ENCODE data around the gene NAA10.

The NAA10 gene

GRCh38 chrX:153927672-153927921 lies 7.2 kb downstream of the NAA10 start:
- H3K27ac ChIP-seq (ENCODE audit: insufficient read depth in 1 of 2, low read depth in 1 of 2, low read length in 2 of 2, poor library complexity in 1 of 2, severe bottlenecking in 2 of 2): peak overlapping the region; percentile 86 to 93
- CTCF ChIA-PET: interaction anchor here (19.1 kb wide), 1 partner anchor 17 kb away, joined by 482 read pairs; the partner anchor contains the start of gene RENBP
- no peak for DNase-seq
- 23% methylated on average over 8 of the region's 8 CpGs for WGBS (ENCODE audit: insufficient coverage)
- peaks cover 6 to 70% (median 57%) of the 10 kb centered on the region in 4 experiments for H3K4me1 ChIP-seq (ENCODE audit: control extremely low read depth in 1 of 4, control insufficient read depth in 4 of 4, insufficient read depth in 4 of 4, low read length in 3 of 4)
- no peaks in the 10 kb centered on the region for H3K9me3 ChIP-seq (ENCODE audit: control extremely low read depth in 1 of 5, control insufficient read depth in 4 of 5, insufficient read depth in 2 of 5, low read depth in 1 of 5, low read length in 4 of 5)
- peak overlapping the region; percentile 67 to 84 (median 72) for H3K4me3 ChIP-seq (ENCODE audit: control insufficient read depth in 1 of 7, extremely low read depth in 1 of 7, insufficient read depth in 4 of 7, low read depth in 2 of 7, low read length in 6 of 7)
- peaks cover 0 to 33% (median 17%) of the 10 kb centered on the region in 4 experiments for H3K36me3 ChIP-seq (ENCODE audit: control insufficient read depth in 4 of 4, insufficient read depth in 4 of 4, low read length in 3 of 4)
- H3K27me3 ChIP-seq (replicated peaks in 2 of 5; ENCODE audit: control insufficient read depth in 4 of 5, insufficient read depth in 5 of 5, low read length in 4 of 5): peaks cover 0 to 12% (median 0%) of the 10 kb centered on the region in 5 experiments
- POLR2A ChIA-PET: interaction anchor here (1.4 to 3.0 kb wide), 5 partner anchors 11 to 44 kb away, joined by 4 to 20 read pairs (median 8); partner anchors contain the start of gene HCFC1

DNA sequence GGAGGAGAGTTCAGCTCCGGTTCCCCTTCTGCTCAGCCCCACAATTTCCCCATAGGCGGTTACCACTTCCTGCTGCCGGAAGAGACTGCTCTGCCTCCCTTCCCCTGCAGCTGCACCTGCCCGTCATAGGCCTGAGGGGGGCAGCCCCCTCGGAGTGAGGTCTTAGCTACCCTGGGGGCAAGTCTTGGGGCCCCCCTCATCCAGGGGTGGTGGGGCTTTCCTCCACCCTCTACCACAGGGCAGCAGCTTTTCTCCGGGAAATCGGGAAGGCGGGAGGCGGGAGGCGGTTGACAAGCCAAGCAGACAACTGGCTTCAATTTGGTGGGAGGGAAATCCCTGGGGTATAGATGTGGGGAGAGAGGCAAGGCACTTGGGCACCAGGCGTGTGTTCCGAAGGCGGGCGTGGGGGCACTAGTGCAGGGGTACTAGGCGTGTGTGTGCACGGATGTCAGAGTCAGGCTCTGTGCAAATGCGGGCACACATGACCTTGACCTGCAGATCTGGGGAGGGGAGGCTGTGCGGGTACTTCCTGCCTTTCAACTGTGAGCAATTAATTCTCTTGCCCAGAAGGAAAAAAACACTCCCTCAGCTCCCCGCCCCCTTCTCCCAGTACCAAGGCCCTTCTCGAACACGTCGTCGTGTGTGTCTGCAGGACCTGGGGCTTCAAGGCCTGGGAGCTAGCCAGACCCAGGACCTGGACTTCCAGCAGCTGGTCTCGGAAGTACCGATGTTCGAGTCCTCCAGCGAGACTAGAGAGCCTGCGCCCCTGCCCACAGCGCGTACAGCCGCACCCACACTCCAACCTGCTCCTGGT lies 7.8 kb downstream of the NAA10 start:
- WGBS (ENCODE audit: insufficient coverage): 33% methylated on average over 18 of the region's 31 CpGs
- ChIA-PET POLR2A (interaction anchor here (0.5 to 3.0 kb wide), 9 partner anchors 8 to 628 kb away, joined by 3 to 20 read pairs (median 5); partner anchors contain the start of genes HCFC1 and NAA10), CTCF (interaction anchor here (0.8 to 19.1 kb wide), 4 partner anchors 18 to 201 kb away, joined by 3 to 482 read pairs (median 10); partner anchors contain the start of genes HCFC1 and RENBP)
- H3K27me3 ChIP-seq (replicated peaks in 2 of 5; ENCODE audit: control insufficient read depth in 4 of 5, insufficient read depth in 5 of 5, low read length in 4 of 5): peaks cover 0 to 15% (median 0%) of the 10 kb centered on the region in 5 experiments
- peak overlapping the region; percentile 86 to 93 for H3K27ac ChIP-seq (ENCODE audit: insufficient read depth in 1 of 2, low read depth in 1 of 2, low read length in 2 of 2, poor library complexity in 1 of 2, severe bottlenecking in 2 of 2)
- H3K9me3 ChIP-seq (ENCODE audit: control extremely low read depth in 1 of 5, control insufficient read depth in 4 of 5, insufficient read depth in 2 of 5, low read depth in 1 of 5, low read length in 4 of 5): no peaks in the 10 kb centered on the region
- H3K4me1 ChIP-seq (ENCODE audit: control extremely low read depth in 1 of 4, control insufficient read depth in 4 of 4, insufficient read depth in 4 of 4, low read length in 3 of 4): peaks cover 9 to 75% (median 61%) of the 10 kb centered on the region in 4 experiments
- H3K4me3 ChIP-seq (ENCODE audit: control insufficient read depth in 1 of 7, extremely low read depth in 1 of 7, insufficient read depth in 4 of 7, low read depth in 2 of 7, low read length in 6 of 7): peak overlapping the region; percentile 67 to 84 (median 72)
- peak; percentile 90 to 98 (median 97) for DNase-seq
- peaks cover 0 to 29% (median 15%) of the 10 kb centered on the region in 4 experiments for H3K36me3 ChIP-seq (ENCODE audit: control insufficient read depth in 4 of 4, insufficient read depth in 4 of 4, low read length in 3 of 4)

- Histone ChIP-seq H3K36me3 (ENCODE audit: control insufficient read depth in 4 of 4, insufficient read depth in 4 of 4, low read length in 3 of 4) (peaks cover 0 to 26% (median 14%) of the 10 kb centered on the region in 4 experiments), H3K27me3 (replicated peaks in 2 of 5; ENCODE audit: control insufficient read depth in 4 of 5, insufficient read depth in 5 of 5, low read length in 4 of 5) (peaks cover 0 to 20% (median 0%) of the 10 kb centered on the region in 5 experiments), H3K4me1 (ENCODE audit: control extremely low read depth in 1 of 4, control insufficient read depth in 4 of 4, insufficient read depth in 4 of 4, low read length in 3 of 4) (peaks cover 9 to 81% (median 67%) of the 10 kb centered on the region in 4 experiments), H3K27ac (ENCODE audit: insufficient read depth in 1 of 2, low read depth in 1 of 2, low read length in 2 of 2, poor library complexity in 1 of 2, severe bottlenecking in 2 of 2) (peak overlapping the region; percentile 58 to 93), H3K9me3 (ENCODE audit: control extremely low read depth in 1 of 5, control insufficient read depth in 4 of 5, insufficient read depth in 2 of 5, low read depth in 1 of 5, low read length in 4 of 5) (no peaks in the 10 kb centered on the region), H3K4me3 (ENCODE audit: control insufficient read depth in 1 of 7, extremely low read depth in 1 of 7, insufficient read depth in 4 of 7, low read depth in 2 of 7, low read length in 6 of 7) (peak overlapping the region; percentile 3 to 82 (median 72))
- 5% methylated on average over 3 of the region's 4 CpGs for WGBS (ENCODE audit: insufficient coverage)
- ChIA-PET CTCF (interaction anchor here (0.8 to 19.1 kb wide), 4 partner anchors 18 to 201 kb away, joined by 3 to 482 read pairs (median 10); partner anchors contain the start of genes HCFC1 and RENBP), POLR2A (interaction anchor here (0.5 to 3.2 kb wide), 9 partner anchors 9 to 628 kb away, joined by 3 to 20 read pairs (median 5); partner anchors contain the start of genes HCFC1 and NAA10)
- DNase-seq: no peak
These were observed 8.3 kb downstream of the NAA10 start for GRCh38 chrX:153926552-153926857.

- ChIA-PET POLR2A (interaction anchor here (0.5 to 3.2 kb wide), 9 partner anchors 9 to 629 kb away, joined by 3 to 20 read pairs (median 4); partner anchors contain the start of genes HCFC1 and NAA10), CTCF (interaction anchor here (0.8 to 19.1 kb wide), 9 partner anchors 7 to 200 kb away, joined by 3 to 482 read pairs (median 5); partner anchors contain the start of genes HCFC1 and RENBP)
- Histone ChIP-seq H3K4me1 (ENCODE audit: control extremely low read depth in 1 of 4, control insufficient read depth in 4 of 4, insufficient read depth in 4 of 4, low read length in 3 of 4) (peaks cover 9 to 81% (median 69%) of the 10 kb centered on the region in 4 experiments), H3K36me3 (ENCODE audit: control insufficient read depth in 4 of 4, insufficient read depth in 4 of 4, low read length in 3 of 4) (peaks cover 0 to 23% (median 11%) of the 10 kb centered on the region in 4 experiments), H3K27ac (ENCODE audit: insufficient read depth in 1 of 2, low read depth in 1 of 2, low read length in 2 of 2, poor library complexity in 1 of 2, severe bottlenecking in 2 of 2) (peak within 1 kb of the TSS; percentile 86 to 93), H3K4me3 (ENCODE audit: control insufficient read depth in 1 of 7, extremely low read depth in 1 of 7, insufficient read depth in 4 of 7, low read depth in 2 of 7, low read length in 6 of 7) (peak within 1 kb of the TSS; percentile 43 to 84 (median 74)), H3K9me3 (ENCODE audit: control extremely low read depth in 1 of 5, control insufficient read depth in 4 of 5, insufficient read depth in 2 of 5, low read depth in 1 of 5, low read length in 4 of 5) (no peaks in the 10 kb centered on the region), H3K27me3 (replicated peaks in 2 of 5; ENCODE audit: control insufficient read depth in 4 of 5, insufficient read depth in 5 of 5, low read length in 4 of 5) (peaks cover 0 to 21% (median 0%) of the 10 kb centered on the region in 5 experiments)
- WGBS (ENCODE audit: insufficient coverage): 24% methylated on average over 59 of the region's 59 CpGs
- DNase-seq: peak in 2 of 3 donors; percentile 58 to 64
These were observed 8.9 kb downstream of the NAA10 start, which contains the start of gene ARHGAP4 for GRCh38 chrX:153925739-153926551. ARHGAP4 (minus strand) TSS chrX:153926264; CDS start chrX:153926202, 62 bp downstream.

- Histone ChIP-seq H3K27ac (ENCODE audit: insufficient read depth in 1 of 2, low read depth in 1 of 2, low read length in 2 of 2, poor library complexity in 1 of 2, severe bottlenecking in 2 of 2) (peak overlapping the region in 1 of 2 experiments; percentile 79), H3K4me3 (ENCODE audit: control insufficient read depth in 1 of 7, extremely low read depth in 1 of 7, insufficient read depth in 4 of 7, low read depth in 2 of 7, low read length in 6 of 7) (peak overlapping the region; percentile 43 to 82 (median 72))
- CTCF ChIA-PET: interaction anchor here (0.8 to 19.1 kb wide), 10 partner anchors 8 to 162 kb away, joined by 3 to 482 read pairs (median 4); partner anchors contain the start of genes HCFC1 and RENBP
These were observed 9.5 kb downstream of the NAA10 start for GRCh38 chrX:153925387-153925738.

GRCh38 chrX:153924149-153924861 lies 10.5 kb downstream of the NAA10 start:
- ChIA-PET POLR2A (interaction anchor here (1.1 to 3.2 kb wide), 3 partner anchors 11 to 23 kb away, joined by 3 to 20 read pairs (median 3); no protein-coding TSS in a partner anchor), CTCF (interaction anchor here (1.0 to 19.1 kb wide), 13 partner anchors 9 to 162 kb away, joined by 3 to 482 read pairs (median 5); partner anchors contain the start of genes HCFC1 and RENBP)
- 33% methylated on average over 13 of the region's 14 CpGs for WGBS (ENCODE audit: insufficient coverage)
- Histone ChIP-seq H3K36me3 (ENCODE audit: control insufficient read depth in 4 of 4, insufficient read depth in 4 of 4, low read length in 3 of 4) (peaks cover 0 to 23% (median 10%) of the 10 kb centered on the region in 4 experiments), H3K27ac (ENCODE audit: insufficient read depth in 1 of 2, low read depth in 1 of 2, low read length in 2 of 2, poor library complexity in 1 of 2, severe bottlenecking in 2 of 2) (peak overlapping the region in 1 of 2 experiments; percentile 79), H3K9me3 (ENCODE audit: control extremely low read depth in 1 of 5, control insufficient read depth in 4 of 5, insufficient read depth in 2 of 5, low read depth in 1 of 5, low read length in 4 of 5) (no peaks in the 10 kb centered on the region), H3K4me3 (ENCODE audit: control insufficient read depth in 1 of 7, extremely low read depth in 1 of 7, insufficient read depth in 4 of 7, low read depth in 2 of 7, low read length in 6 of 7) (peak overlapping the region in 6 of 7 experiments; percentile 64 to 82 (median 72)), H3K27me3 (replicated peaks in 2 of 5; ENCODE audit: control insufficient read depth in 4 of 5, insufficient read depth in 5 of 5, low read length in 4 of 5) (peaks cover 0 to 18% (median 0%) of the 10 kb centered on the region in 5 experiments), H3K4me1 (ENCODE audit: control extremely low read depth in 1 of 4, control insufficient read depth in 4 of 4, insufficient read depth in 4 of 4, low read length in 3 of 4) (peaks cover 9 to 70% (median 66%) of the 10 kb centered on the region in 4 experiments)
- peak in 2 of 3 donors; percentile 74 to 77 for DNase-seq

More at GRCh38 chrX:153925387-153925738, 9.5 kb downstream of the NAA10 start:
- 52% methylated on average over 3 of the region's 4 CpGs for WGBS (ENCODE audit: insufficient coverage)
- POLR2A ChIA-PET: interaction anchor here (1.0 to 3.2 kb wide), 5 partner anchors 13 to 47 kb away, joined by 3 to 20 read pairs (median 3); partner anchors contain the start of gene HCFC1
- Histone ChIP-seq H3K36me3 (ENCODE audit: control insufficient read depth in 4 of 4, insufficient read depth in 4 of 4, low read length in 3 of 4) (peaks cover 0 to 25% (median 10%) of the 10 kb centered on the region in 4 experiments), H3K9me3 (ENCODE audit: control extremely low read depth in 1 of 5, control insufficient read depth in 4 of 5, insufficient read depth in 2 of 5, low read depth in 1 of 5, low read length in 4 of 5) (no peaks in the 10 kb centered on the region), H3K27me3 (replicated peaks in 2 of 5; ENCODE audit: control insufficient read depth in 4 of 5, insufficient read depth in 5 of 5, low read length in 4 of 5) (peaks cover 0 to 22% (median 0%) of the 10 kb centered on the region in 5 experiments), H3K4me1 (ENCODE audit: control extremely low read depth in 1 of 4, control insufficient read depth in 4 of 4, insufficient read depth in 4 of 4, low read length in 3 of 4) (peaks cover 9 to 78% (median 69%) of the 10 kb centered on the region in 4 experiments)
- no peak for DNase-seq
